HepG2 (cell line): ENCODE results near the gene ASTN2. TPM values are rescaled to one million over a fixed set of nuclear protein-coding genes. Genes with fewer than 3 reads are reported as not detected.

Experiments
- ATAC-seq: fragments of 200-7000 bp; cut with Tn5 transposase; 3 replicates; pipeline ENCODE4 v1.9.1; 2020; ENCODE audit warnings: mild to moderate bottlenecking, moderate library complexity
- BruUV-seq: library from RNA; stranded (reverse); fragments of 400-500 nt; replicated peaks from 2 replicates; lab custom pipeline; 2021; lab: Mats Ljungman, UMichigan
- CTCF ChIA-PET: fragments of 300-600 bp; formaldehyde crosslinking; extraction: SDS; loops from one replicate; lab custom pipeline; 2021; ENCODE audit warnings: low total read pairs, inconsistent platforms, low intra/inter-chr PET ratio; lab: Yijun Ruan, JAX
- POLR2A ChIA-PET: fragments of 350-600 bp; sonication (Branson Sonifier 250); formaldehyde crosslinking; loops from one replicate; lab custom pipeline; 2020; ENCODE audit warnings: antibody characterized with exemption, inconsistent platforms; lab: Yijun Ruan, JAX
- DNase-seq: peaks from one replicate; pipeline ENCODE4 v3.0.0-alpha.2; 2015; ENCODE audit warnings: low spot score
- FAIRE-seq: peaks from 3 replicates; lab custom pipeline; 2011; peaks lifted over from hg19 to GRCh38; lab: Jason Lieb, UNC
- H2AFZ ChIP-seq: one replicate; pipeline ENCODE4 v1.6.1; 2011; ENCODE audit warnings: low read length, inconsistent platforms
- H3K27ac ChIP-seq: fragments of 300-600 bp; 3 replicates; pipeline ENCODE4 v1.8.0; 2011; ENCODE audit warnings: mixed run types, mild to moderate bottlenecking, mixed read lengths, low read length, inconsistent platforms; ENCODE audit not compliant: insufficient read depth; ENCODE audit errors: extremely low read length
- H3K27me3 ChIP-seq, 2 experiments: fragments of 200-600 bp in 1 of 2; 2 replicates in 1 of 2; 3 replicates in 1 of 2; pipeline versions ENCODE4 v1.6.0 to v1.8.0; 2011; ENCODE audit warnings: low read length in 2 of 2, mild to moderate bottlenecking in 2 of 2, moderate library complexity in 2 of 2, inconsistent platforms in 1 of 2; ENCODE audit not compliant: insufficient read depth in 2 of 2, control insufficient read depth in 1 of 2
- H3K36me3 ChIP-seq, 2 experiments: fragments of 200-600 bp in 1 of 2; replicated peaks in 1 of 2; 2 replicates in 1 of 2; 3 replicates in 1 of 2; pipeline versions ENCODE4 v1.5.1 to v1.8.0; 2011; ENCODE audit warnings: low read length in 2 of 2, inconsistent platforms in 1 of 2; ENCODE audit not compliant: insufficient read depth in 2 of 2, control insufficient read depth in 1 of 2
- H3K4me1 ChIP-seq: 2 replicates; pipeline ENCODE4 v1.5.1; 2012; ENCODE audit warnings: low read length, inconsistent platforms; ENCODE audit not compliant: insufficient read depth
- H3K4me2 ChIP-seq: 2 replicates; pipeline ENCODE4 v1.6.0; 2011; ENCODE audit warnings: low read depth, low read length, inconsistent platforms
- H3K4me3 ChIP-seq, 3 experiments: fragments of 200-600 bp in 1 of 3; sonication (generic), shearing (Covaris generic) in 1 of 3; replicated peaks in 1 of 3; 2 replicates each; pipeline ENCODE4 v1.5.1; 2011 to 2016; ENCODE audit warnings: low read length in 3 of 3, inconsistent platforms in 2 of 3, low read depth in 2 of 3, mild to moderate bottlenecking in 2 of 3, control low read depth in 1 of 3, mixed read lengths in 1 of 3; ENCODE audit not compliant: insufficient read depth in 1 of 3
- H3K79me2 ChIP-seq: one replicate; pipeline ENCODE4 v1.6.1; 2011; ENCODE audit warnings: low read length, inconsistent platforms; ENCODE audit not compliant: insufficient read depth
- H3K9ac ChIP-seq: 2 replicates; pipeline ENCODE4 v1.6.0; 2011; ENCODE audit warnings: mild to moderate bottlenecking, low read depth, low read length, inconsistent platforms; ENCODE audit not compliant: insufficient read depth
- H3K9me3 ChIP-seq: 2 replicates; pipeline ENCODE4 v1.5.1; 2012; ENCODE audit warnings: mild to moderate bottlenecking, low read length
- H4K20me1 ChIP-seq: 2 replicates; pipeline ENCODE4 v1.6.0; 2011; ENCODE audit warnings: inconsistent platforms, mild to moderate bottlenecking, low read length, moderate library complexity; ENCODE audit not compliant: insufficient read depth
- ATF7 ChIP-seq, 2 experiments: fragments of 450-650 bp in 1 of 2; sonication (generic) in 1 of 2; formaldehyde crosslinking in 1 of 2; IDR thresholded peaks; 2 replicates each; pipeline versions ENCODE4 v1.4.0 to v1.6.1; 2016 to 2020; ENCODE audit warnings: antibody characterized with exemption in 1 of 2, mild to moderate bottlenecking in 1 of 2, missing genetic modification reagents in 1 of 2
- RFX3 ChIP-seq: IDR thresholded peaks from 2 replicates; pipeline ENCODE4 v1.6.1; 2016; ENCODE audit warnings: missing biosample characterization, missing genetic modification reagents
- SRF ChIP-seq: IDR thresholded peaks from 2 replicates; pipeline ENCODE4 v1.6.1; 2011; ENCODE audit warnings: mild to moderate bottlenecking, low read depth, low read length, moderate library complexity
- XBP1 ChIP-seq: sonication (generic); formaldehyde crosslinking; IDR thresholded peaks from 2 replicates; pipeline ENCODE4 v1.5.0; 2020; ENCODE audit warnings: missing genetic modification reagents
- ZBTB20 ChIP-seq: sonication (generic); formaldehyde crosslinking; IDR thresholded peaks from 2 replicates; pipeline ENCODE4 v1.8.1; 2023; ENCODE audit warnings: missing genetic modification reagents, low read depth, mild to moderate bottlenecking, borderline replicate concordance
- ZNF768 ChIP-seq: sonication (generic); formaldehyde crosslinking; IDR thresholded peaks from 2 replicates; pipeline ENCODE4 v1.4.0; 2020; ENCODE audit warnings: missing genetic modification reagents
- WGBS: methylation state at CpG from one replicate; pipeline ENCODE4 v1.1.6; 2017; ENCODE audit warnings: low lambda C conversion rate; 5-methylcytosine and 5-hydroxymethylcytosine counted together
- in situ Hi-C: cut with HindIII; loops from 2 replicates; pipeline ENCODE4 v1.10.0; 2017; ENCODE audit warnings: low pct_unique_long_range_greater_than_20kb; ENCODE audit not compliant: extremely low pct_ligation_motif_present
- intact Hi-C: fragments of 100-400 bp; cut with micrococcal nuclease; formaldehyde crosslinking; loops from one replicate; pipeline ENCODE4 v1.10.0; 2022; ENCODE audit not compliant: unreplicated experiment
- polyA plus RNA-seq, 8 experiments: library from polyadenylated mRNA; depleted of rRNA in 3 of 8; stranded (reverse) in 7 of 8; unstranded in 1 of 8; fragments of >200 nt; fragmentation: Illumina TruSeq in 4 of 8; extraction: Trizol in 4 of 8; gene quantifications; 2 replicates each; pipeline versions ENCODE4 v1.2.1 to v1.2.3, GENCODE V29; 2011 to 2016; ENCODE audit warnings: low read depth in 4 of 8, missing spikeins in 1 of 8, mixed read lengths in 1 of 8; ENCODE audit not compliant: insufficient read depth in 1 of 8
- total RNA-seq, 5 experiments: library from RNA; depleted of rRNA; stranded (reverse); fragments of >200 nt; fragmentation: Illumina TruSeq; extraction: Trizol; gene quantifications; 2 replicates each; pipeline ENCODE4 v1.2.3, GENCODE V29; 2016; ENCODE audit warnings: low read depth in 1 of 5
- TF ChIP-seq, protein P1 (sequence below): sonication (generic); formaldehyde crosslinking; conservative IDR thresholded peaks from 2 replicates; pipeline ENCODE4 v1.5.0; 2020; ENCODE audit warnings: missing genetic modification reagents
- TF ChIP-seq, protein P2 (sequence below): sonication (generic); formaldehyde crosslinking; IDR thresholded peaks from one replicate; pipeline ENCODE4 v1.5.1; 2020; ENCODE audit warnings: mild to moderate bottlenecking, missing genetic modification reagents; ENCODE audit errors: not compliant biosample characterization
- TF ChIP-seq, protein P3 (sequence below): sonication (generic); formaldehyde crosslinking; IDR thresholded peaks from 2 replicates; pipeline ENCODE4 v1.4.0; 2020; ENCODE audit warnings: missing genetic modification reagents
- TF ChIP-seq, protein P4 (sequence below): sonication (generic); formaldehyde crosslinking; IDR thresholded peaks from 2 replicates; pipeline ENCODE4 v1.4.0; 2020; ENCODE audit warnings: missing genetic modification reagents, borderline replicate concordance

The ASTN2 gene
- total and polyA plus RNA-seq, 2 of the 13 experiments (the other 11 are each of a cell fraction or from before 2014, with no cell fraction given): 5.2 to 13.5 TPM

DNA sequence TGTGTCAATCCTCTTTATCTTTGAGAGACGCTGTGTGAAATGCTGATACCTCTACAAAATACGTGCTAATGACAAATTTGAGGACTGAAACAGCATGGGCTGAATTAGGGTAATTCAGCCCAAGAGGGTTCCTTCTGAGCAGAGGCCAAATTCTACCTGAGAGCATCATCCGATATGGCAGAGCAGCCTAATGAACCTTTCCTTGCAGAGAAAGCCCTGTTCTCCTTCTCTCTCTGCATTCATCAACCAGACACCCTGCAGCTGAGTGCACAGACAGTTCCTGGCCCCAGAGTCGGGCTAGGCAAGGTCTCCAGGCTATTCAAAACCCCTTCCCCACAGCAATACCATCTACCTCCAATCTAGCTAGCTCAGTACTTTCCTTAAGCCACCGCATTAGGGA is 649.8 kb downstream of the ASTN2 start (continued):
- TF ChIP-seq, protein P1, sequence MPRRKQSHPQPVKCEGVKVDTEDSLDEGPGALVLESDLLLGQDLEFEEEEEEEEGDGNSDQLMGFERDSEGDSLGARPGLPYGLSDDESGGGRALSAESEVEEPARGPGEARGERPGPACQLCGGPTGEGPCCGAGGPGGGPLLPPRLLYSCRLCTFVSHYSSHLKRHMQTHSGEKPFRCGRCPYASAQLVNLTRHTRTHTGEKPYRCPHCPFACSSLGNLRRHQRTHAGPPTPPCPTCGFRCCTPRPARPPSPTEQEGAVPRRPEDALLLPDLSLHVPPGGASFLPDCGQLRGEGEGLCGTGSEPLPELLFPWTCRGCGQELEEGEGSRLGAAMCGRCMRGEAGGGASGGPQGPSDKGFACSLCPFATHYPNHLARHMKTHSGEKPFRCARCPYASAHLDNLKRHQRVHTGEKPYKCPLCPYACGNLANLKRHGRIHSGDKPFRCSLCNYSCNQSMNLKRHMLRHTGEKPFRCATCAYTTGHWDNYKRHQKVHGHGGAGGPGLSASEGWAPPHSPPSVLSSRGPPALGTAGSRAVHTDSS (CRISPR knock-in tag): no peak
- TF ChIP-seq ZNF768 (CRISPR knock-in tag) (no peak), ZBTB20 (CRISPR knock-in tag) (no peak), SRF (no peak), RFX3 (CRISPR knock-in tag) (no peak)

DNA sequence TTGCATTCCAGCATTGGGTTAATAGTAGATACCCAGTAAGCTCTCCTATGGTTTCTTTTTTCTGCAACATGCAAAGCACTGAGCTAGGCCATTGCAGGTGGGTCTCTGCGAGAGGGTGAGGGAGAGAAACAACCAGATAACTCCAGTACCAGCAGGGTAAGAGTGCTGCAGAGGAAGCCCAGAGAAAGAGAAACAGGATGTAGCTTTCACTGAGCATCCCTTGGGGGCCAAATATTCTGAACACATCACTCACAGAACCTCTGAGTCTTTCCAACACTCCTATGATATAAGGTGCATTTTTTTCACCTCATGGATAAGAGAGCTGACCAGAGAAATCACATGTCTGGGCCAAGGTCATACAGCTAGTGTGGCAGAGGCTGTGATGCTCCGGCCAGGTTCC is 651.1 kb downstream of the ASTN2 start:
- CTCF ChIA-PET: no interaction called here
- in situ Hi-C loops: no loop called here
- TF ChIP-seq, protein P2, sequence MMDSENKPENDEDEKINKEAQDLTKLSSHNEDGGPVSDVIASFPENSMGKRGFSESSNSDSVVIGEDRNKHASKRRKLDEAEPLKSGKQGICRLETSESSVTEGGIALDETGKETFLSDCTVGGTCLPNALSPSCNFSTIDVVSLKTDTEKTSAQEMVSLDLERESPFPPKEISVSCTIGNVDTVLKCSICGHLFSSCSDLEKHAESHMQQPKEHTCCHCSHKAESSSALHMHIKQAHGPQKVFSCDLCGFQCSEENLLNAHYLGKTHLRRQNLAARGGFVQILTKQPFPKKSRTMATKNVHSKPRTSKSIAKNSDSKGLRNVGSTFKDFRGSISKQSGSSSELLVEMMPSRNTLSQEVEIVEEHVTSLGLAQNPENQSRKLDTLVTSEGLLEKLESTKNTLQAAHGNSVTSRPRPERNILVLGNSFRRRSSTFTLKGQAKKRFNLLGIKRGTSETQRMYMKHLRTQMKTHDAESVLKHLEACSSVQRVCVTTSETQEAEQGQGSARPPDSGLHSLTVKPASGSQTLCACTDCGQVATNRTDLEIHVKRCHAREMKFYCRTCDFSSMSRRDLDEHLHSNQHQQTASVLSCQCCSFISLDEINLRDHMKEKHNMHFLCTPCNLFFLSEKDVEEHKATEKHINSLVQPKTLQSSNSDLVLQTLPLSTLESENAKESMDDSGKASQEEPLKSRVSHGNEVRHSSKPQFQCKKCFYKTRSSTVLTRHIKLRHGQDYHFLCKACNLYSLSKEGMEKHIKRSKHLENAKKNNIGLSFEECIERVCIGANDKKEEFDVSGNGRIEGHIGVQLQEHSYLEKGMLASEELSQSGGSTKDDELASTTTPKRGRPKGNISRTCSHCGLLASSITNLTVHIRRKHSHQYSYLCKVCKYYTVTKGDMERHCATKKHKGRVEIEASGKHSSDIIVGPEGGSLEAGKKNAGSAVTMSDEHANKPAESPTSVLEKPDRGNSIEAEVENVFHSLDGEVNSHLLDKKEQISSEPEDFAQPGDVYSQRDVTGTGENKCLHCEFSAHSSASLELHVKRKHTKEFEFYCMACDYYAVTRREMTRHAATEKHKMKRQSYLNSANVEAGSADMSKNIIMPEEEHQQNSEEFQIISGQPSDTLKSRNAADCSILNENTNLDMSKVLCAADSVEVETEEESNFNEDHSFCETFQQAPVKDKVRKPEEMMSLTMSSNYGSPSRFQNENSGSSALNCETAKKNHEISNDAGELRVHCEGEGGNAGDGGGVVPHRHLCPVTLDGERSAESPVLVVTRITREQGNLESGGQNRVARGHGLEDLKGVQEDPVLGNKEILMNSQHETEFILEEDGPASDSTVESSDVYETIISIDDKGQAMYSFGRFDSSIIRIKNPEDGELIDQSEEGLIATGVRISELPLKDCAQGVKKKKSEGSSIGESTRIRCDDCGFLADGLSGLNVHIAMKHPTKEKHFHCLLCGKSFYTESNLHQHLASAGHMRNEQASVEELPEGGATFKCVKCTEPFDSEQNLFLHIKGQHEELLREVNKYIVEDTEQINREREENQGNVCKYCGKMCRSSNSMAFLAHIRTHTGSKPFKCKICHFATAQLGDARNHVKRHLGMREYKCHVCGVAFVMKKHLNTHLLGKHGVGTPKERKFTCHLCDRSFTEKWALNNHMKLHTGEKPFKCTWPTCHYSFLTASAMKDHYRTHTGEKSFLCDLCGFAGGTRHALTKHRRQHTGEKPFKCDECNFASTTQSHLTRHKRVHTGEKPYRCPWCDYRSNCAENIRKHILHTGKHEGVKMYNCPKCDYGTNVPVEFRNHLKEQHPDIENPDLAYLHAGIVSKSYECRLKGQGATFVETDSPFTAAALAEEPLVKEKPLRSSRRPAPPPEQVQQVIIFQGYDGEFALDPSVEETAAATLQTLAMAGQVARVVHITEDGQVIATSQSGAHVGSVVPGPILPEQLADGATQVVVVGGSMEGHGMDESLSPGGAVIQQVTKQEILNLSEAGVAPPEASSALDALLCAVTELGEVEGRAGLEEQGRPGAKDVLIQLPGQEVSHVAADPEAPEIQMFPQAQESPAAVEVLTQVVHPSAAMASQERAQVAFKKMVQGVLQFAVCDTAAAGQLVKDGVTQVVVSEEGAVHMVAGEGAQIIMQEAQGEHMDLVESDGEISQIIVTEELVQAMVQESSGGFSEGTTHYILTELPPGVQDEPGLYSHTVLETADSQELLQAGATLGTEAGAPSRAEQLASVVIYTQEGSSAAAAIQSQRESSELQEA (CRISPR knock-in tag): no peak
- TF ChIP-seq XBP1 (CRISPR knock-in tag): no peak
- TF ChIP-seq, protein P3, sequence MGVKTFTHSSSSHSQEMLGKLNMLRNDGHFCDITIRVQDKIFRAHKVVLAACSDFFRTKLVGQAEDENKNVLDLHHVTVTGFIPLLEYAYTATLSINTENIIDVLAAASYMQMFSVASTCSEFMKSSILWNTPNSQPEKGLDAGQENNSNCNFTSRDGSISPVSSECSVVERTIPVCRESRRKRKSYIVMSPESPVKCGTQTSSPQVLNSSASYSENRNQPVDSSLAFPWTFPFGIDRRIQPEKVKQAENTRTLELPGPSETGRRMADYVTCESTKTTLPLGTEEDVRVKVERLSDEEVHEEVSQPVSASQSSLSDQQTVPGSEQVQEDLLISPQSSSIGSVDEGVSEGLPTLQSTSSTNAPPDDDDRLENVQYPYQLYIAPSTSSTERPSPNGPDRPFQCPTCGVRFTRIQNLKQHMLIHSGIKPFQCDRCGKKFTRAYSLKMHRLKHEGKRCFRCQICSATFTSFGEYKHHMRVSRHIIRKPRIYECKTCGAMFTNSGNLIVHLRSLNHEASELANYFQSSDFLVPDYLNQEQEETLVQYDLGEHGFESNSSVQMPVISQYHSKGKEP (CRISPR knock-in tag): no peak
- TF ChIP-seq, protein P4, sequence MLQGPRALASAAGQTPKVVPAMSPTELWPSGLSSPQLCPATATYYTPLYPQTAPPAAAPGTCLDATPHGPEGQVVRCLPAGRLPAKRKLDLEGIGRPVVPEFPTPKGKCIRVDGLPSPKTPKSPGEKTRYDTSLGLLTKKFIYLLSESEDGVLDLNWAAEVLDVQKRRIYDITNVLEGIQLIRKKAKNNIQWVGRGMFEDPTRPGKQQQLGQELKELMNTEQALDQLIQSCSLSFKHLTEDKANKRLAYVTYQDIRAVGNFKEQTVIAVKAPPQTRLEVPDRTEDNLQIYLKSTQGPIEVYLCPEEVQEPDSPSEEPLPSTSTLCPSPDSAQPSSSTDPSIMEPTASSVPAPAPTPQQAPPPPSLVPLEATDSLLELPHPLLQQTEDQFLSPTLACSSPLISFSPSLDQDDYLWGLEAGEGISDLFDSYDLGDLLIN (CRISPR knock-in tag): no peak
- TF ChIP-seq ATF7 (IDR thresholded peaks at IDR 0.05): no peak
- no peak for TF ChIP-seq ATF7 (CRISPR knock-in tag; IDR thresholded peaks at IDR 0.05)

More for the DNA sequence above, 651.1 kb downstream of the ASTN2 start:
- ATAC-seq (no peak), DNase-seq (no peak), FAIRE-seq (no peak)
- intact Hi-C loops: no loop called here
- Histone ChIP-seq H3K4me3 (no peak overlapping the region), H3K27ac (no peak overlapping the region), H3K9ac (no peak overlapping the region), H3K4me1 (no peaks in the 10 kb centered on the region), H4K20me1 (no peaks in the 10 kb centered on the region), H3K36me3 (no peaks in the 10 kb centered on the region), H3K27me3 (no peaks in the 10 kb centered on the region), H2AFZ (no peak overlapping the region), H3K79me2 (no peaks in the 10 kb centered on the region), H3K4me2 (no peak overlapping the region), H3K9me3 (no peaks in the 10 kb centered on the region)
- BruUV-seq: no TSS peak
- POLR2A ChIA-PET: no interaction called here
- WGBS: 33% methylated on average over 2 of the region's 2 CpGs
